DOHH2 (cell line): ENCODE measurements around the gene DNAH7.

Experiments
- EZH2phosphoT487 ChIP-seq: fragments of 200-600 bp; sonication (generic); IDR thresholded peaks from 2 replicates; pipeline ENCODE4 v1.6.1; 2017; ENCODE audit warnings: borderline replicate concordance, mild to moderate bottlenecking, antibody characterized with exemption, low read length, moderate library complexity, mixed read lengths
- TF ChIP-seq, protein P1 (sequence below): fragments of 200-600 bp; sonication (generic); IDR thresholded peaks from one replicate; pipeline ENCODE4 v1.5.1; 2014; ENCODE audit warnings: antibody characterized with exemption, mild to moderate bottlenecking, low read depth, low read length; ENCODE audit not compliant: poor library complexity, severe bottlenecking

DNA sequence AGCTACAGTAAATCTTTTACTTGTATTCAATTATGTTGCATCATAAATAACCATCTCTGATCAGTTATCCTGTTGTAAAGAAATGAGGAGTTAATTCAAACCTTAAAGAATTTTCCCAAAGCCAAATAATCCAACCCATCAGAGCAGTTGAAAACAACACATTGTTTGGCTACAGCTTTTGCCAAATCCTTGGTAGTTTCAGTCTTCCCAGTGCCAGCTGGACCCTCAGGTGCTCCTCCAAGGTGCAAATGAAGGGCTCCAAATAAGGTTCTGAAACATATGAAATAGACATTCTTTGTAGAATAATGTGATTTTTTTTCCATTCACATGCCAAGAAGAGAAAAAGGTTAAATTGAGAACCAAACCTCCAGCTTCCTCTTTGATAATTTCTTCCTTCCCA is 158.7 kb downstream of the DNAH7 start:
- TF ChIP-seq, protein P1, sequence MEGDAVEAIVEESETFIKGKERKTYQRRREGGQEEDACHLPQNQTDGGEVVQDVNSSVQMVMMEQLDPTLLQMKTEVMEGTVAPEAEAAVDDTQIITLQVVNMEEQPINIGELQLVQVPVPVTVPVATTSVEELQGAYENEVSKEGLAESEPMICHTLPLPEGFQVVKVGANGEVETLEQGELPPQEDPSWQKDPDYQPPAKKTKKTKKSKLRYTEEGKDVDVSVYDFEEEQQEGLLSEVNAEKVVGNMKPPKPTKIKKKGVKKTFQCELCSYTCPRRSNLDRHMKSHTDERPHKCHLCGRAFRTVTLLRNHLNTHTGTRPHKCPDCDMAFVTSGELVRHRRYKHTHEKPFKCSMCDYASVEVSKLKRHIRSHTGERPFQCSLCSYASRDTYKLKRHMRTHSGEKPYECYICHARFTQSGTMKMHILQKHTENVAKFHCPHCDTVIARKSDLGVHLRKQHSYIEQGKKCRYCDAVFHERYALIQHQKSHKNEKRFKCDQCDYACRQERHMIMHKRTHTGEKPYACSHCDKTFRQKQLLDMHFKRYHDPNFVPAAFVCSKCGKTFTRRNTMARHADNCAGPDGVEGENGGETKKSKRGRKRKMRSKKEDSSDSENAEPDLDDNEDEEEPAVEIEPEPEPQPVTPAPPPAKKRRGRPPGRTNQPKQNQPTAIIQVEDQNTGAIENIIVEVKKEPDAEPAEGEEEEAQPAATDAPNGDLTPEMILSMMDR, result no peak
- no peak for TF ChIP-seq EZH2phosphoT487
